IMR-90 (cell line): Measurements from ENCODE around the gene TMEM126A. TPM values are rescaled to one million over a fixed set of nuclear protein-coding genes. Genes with fewer than 3 reads are reported as not detected.

Source experiments
- ATAC-seq: fragments of 200-7000 bp; cut with Tn5 transposase; 2 replicates; pipeline ENCODE4 v1.9.1; 2020; ENCODE audit warnings: low read depth, mild to moderate bottlenecking, moderate library complexity
- BruUV-seq: library from RNA; stranded (reverse); fragments of 400-500 nt; replicated peaks from 2 replicates; lab custom pipeline; 2021; lab: Mats Ljungman, UMichigan
- CTCF ChIA-PET: fragments of 300-600 bp; formaldehyde crosslinking; extraction: SDS; loops from one replicate; lab custom pipeline; 2021; ENCODE audit warnings: antibody characterized with exemption; lab: Yijun Ruan, JAX
- POLR2A ChIA-PET: fragments of 300-600 bp; sonication (Branson Sonifier 250); formaldehyde crosslinking; loops from one replicate; lab custom pipeline; 2022; ENCODE audit warnings: antibody characterized with exemption; ENCODE audit not compliant: unreplicated experiment; lab: Charles Lee
- DNase-seq: peaks from one replicate; pipeline ENCODE4 v3.0.0; 2013
- H2AFZ ChIP-seq: replicated peaks from 2 replicates; pipeline ENCODE3; 2013; ENCODE audit warnings: low read length, mild to moderate bottlenecking; ENCODE audit not compliant: poor library complexity
- H2AK5ac ChIP-seq: 2 replicates; pipeline ENCODE4 v1.6.1; 2013; ENCODE audit warnings: low read depth, low read length, inconsistent platforms
- H2AK9ac ChIP-seq: replicated peaks from 2 replicates; pipeline ENCODE3; 2013; ENCODE audit warnings: mild to moderate bottlenecking, low read depth, low read length, moderate library complexity; ENCODE audit not compliant: poor library complexity
- H2BK120ac ChIP-seq: 2 replicates; pipeline ENCODE4 v1.6.1; 2013; ENCODE audit warnings: low read depth, low read length, inconsistent platforms
- H2BK15ac ChIP-seq: 3 replicates; pipeline ENCODE4 v1.6.1; 2013; ENCODE audit warnings: low read depth, low read length, inconsistent platforms
- H2BK20ac ChIP-seq: 2 replicates; pipeline ENCODE4 v1.6.1; 2013; ENCODE audit warnings: low read depth, mild to moderate bottlenecking, inconsistent platforms, low read length, moderate library complexity
- H2BK5ac ChIP-seq: 2 replicates; pipeline ENCODE4 v1.6.1; 2013; ENCODE audit warnings: mild to moderate bottlenecking, low read depth, low read length, inconsistent platforms; ENCODE audit not compliant: poor library complexity, severe bottlenecking
- H3K14ac ChIP-seq: replicated peaks from 2 replicates; pipeline ENCODE4 v1.6.1; 2013; ENCODE audit warnings: low read depth, low read length, inconsistent platforms
- H3K18ac ChIP-seq: 2 replicates; pipeline ENCODE4 v1.6.1; 2013; ENCODE audit warnings: low read depth, low read length, control low read depth
- H3K23ac ChIP-seq: 2 replicates; pipeline ENCODE4 v1.6.1; 2013; ENCODE audit warnings: low read depth, low read length, inconsistent platforms
- H3K27ac ChIP-seq: 2 replicates; pipeline ENCODE4 v1.5.1; 2013; ENCODE audit warnings: mild to moderate bottlenecking, control low read depth, low read length; ENCODE audit not compliant: insufficient read depth
- H3K27me3 ChIP-seq: 2 replicates; pipeline ENCODE4 v1.6.1; 2013; ENCODE audit warnings: low read length; ENCODE audit not compliant: control insufficient read depth, insufficient read depth
- H3K36me3 ChIP-seq: 2 replicates; pipeline ENCODE4 v1.6.1; 2013; ENCODE audit warnings: low read length, mixed read lengths; ENCODE audit not compliant: control insufficient read depth, insufficient read depth
- H3K4ac ChIP-seq: 2 replicates; pipeline ENCODE4 v1.6.1; 2013; ENCODE audit warnings: low read depth, low read length, inconsistent platforms
- H3K4me1 ChIP-seq: 2 replicates; pipeline ENCODE4 v1.6.1; 2013; ENCODE audit warnings: low read length, mixed read lengths; ENCODE audit not compliant: control insufficient read depth, insufficient read depth
- H3K4me2 ChIP-seq: 2 replicates; pipeline ENCODE4 v1.6.1; 2013; ENCODE audit warnings: low read depth, mild to moderate bottlenecking, control low read depth, low read length, moderate library complexity
- H3K4me3 ChIP-seq: 2 replicates; pipeline ENCODE4 v1.5.1; 2013; ENCODE audit warnings: low read depth, mild to moderate bottlenecking, control low read depth, low read length, moderate library complexity; ENCODE audit not compliant: insufficient read depth
- H3K56ac ChIP-seq: 2 replicates; pipeline ENCODE4 v1.6.1; 2013; ENCODE audit warnings: low read length, inconsistent platforms; ENCODE audit not compliant: insufficient read depth; ENCODE audit errors: extremely low read depth
- H3K79me1 ChIP-seq, 2 experiments: 2 replicates each; pipeline ENCODE4 v1.6.1; 2013; ENCODE audit warnings: low read length in 2 of 2, inconsistent platforms in 1 of 2, low read depth in 1 of 2
- H3K9ac ChIP-seq: 2 replicates; pipeline ENCODE4 v1.6.1; 2013; ENCODE audit warnings: low read depth, low read length, control low read depth
- H3K9me1 ChIP-seq: 2 replicates; pipeline ENCODE4 v1.6.1; 2013; ENCODE audit warnings: low read length, inconsistent platforms; ENCODE audit not compliant: insufficient read depth
- H3K9me3 ChIP-seq: 2 replicates; pipeline ENCODE4 v1.6.1; 2013; ENCODE audit warnings: low read length; ENCODE audit not compliant: control insufficient read depth, insufficient read depth
- H4K20me1 ChIP-seq: 2 replicates; pipeline ENCODE4 v1.6.1; 2013; ENCODE audit warnings: low read length, inconsistent platforms; ENCODE audit not compliant: insufficient read depth
- H4K5ac ChIP-seq: 2 replicates; pipeline ENCODE4 v1.6.1; 2013; ENCODE audit warnings: mild to moderate bottlenecking, low read depth, low read length, control low read depth
- H4K8ac ChIP-seq, 2 experiments: 2 replicates each; pipeline ENCODE4 v1.6.1; 2013; ENCODE audit warnings: low read depth in 2 of 2, low read length in 2 of 2, control low read depth in 1 of 2, inconsistent platforms in 1 of 2
- H4K91ac ChIP-seq: 2 replicates; pipeline ENCODE4 v1.6.1; 2013; ENCODE audit warnings: low read depth, low read length, inconsistent platforms; ENCODE audit not compliant: insufficient read depth
- CHD1 ChIP-seq: IDR thresholded peaks from 2 replicates; pipeline ENCODE4 v1.6.1; 2012; ENCODE audit warnings: low read depth, low read length, improper control_type of control experiment
- FOS ChIP-seq: fragments of 150-350 bp; IDR thresholded peaks from 2 replicates; pipeline ENCODE4 v1.6.1; 2016; ENCODE audit warnings: low read depth, low read length
- MAFK ChIP-seq: IDR thresholded peaks from 2 replicates; pipeline ENCODE4 v1.6.1; 2012; ENCODE audit warnings: low read depth, low read length, improper control_type of control experiment
- MAZ ChIP-seq: IDR thresholded peaks from 2 replicates; pipeline ENCODE4 v1.6.1; 2012; ENCODE audit warnings: low read depth, mild to moderate bottlenecking, low read length, improper control_type of control experiment, moderate library complexity, borderline replicate concordance
- MXI1 ChIP-seq: IDR thresholded peaks from 2 replicates; pipeline ENCODE4 v1.6.1; 2012; ENCODE audit warnings: low read depth, mild to moderate bottlenecking, low read length, moderate library complexity, borderline replicate concordance
- NFE2L2 ChIP-seq: fragments of 150-350 bp; IDR thresholded peaks from 2 replicates; pipeline ENCODE4 v1.6.1; 2016; ENCODE audit warnings: low read depth, mild to moderate bottlenecking, low read length
- RAD21 ChIP-seq: IDR thresholded peaks from 2 replicates; pipeline ENCODE4 v1.6.1; 2012; ENCODE audit warnings: low read length, improper control_type of control experiment
- RCOR1 ChIP-seq: IDR thresholded peaks from 2 replicates; pipeline ENCODE4 v1.6.1; 2012; ENCODE audit warnings: mild to moderate bottlenecking, low read length, improper control_type of control experiment; ENCODE audit not compliant: insufficient replicate concordance
- RFX5 ChIP-seq: IDR thresholded peaks from 2 replicates; pipeline ENCODE4 v1.8.0; 2012; ENCODE audit warnings: low read depth, mild to moderate bottlenecking, low read length, moderate library complexity
- SMC3 ChIP-seq: fragments of 150-350 bp; IDR thresholded peaks from 2 replicates; pipeline ENCODE4 v1.6.1; 2016; ENCODE audit warnings: low read depth, mild to moderate bottlenecking, antibody characterized with exemption, low read length, moderate library complexity
- WGBS, 2 experiments: methylation state at CpG; one replicate each; pipeline versions ENCODE4 v1.1.5 to v1.1.7; 2013; ENCODE audit warnings: missing lambda C conversion rate in 2 of 2; ENCODE audit not compliant: insufficient read length in 1 of 2; ENCODE audit errors: extremely low coverage in 2 of 2; 5-methylcytosine and 5-hydroxymethylcytosine counted together
- dilution Hi-C: fragments of 300-500 bp; cut with HindIII; formaldehyde crosslinking; loops from one replicate; pipeline ENCODE4 v1.14.3; 2018; ENCODE audit warnings: low sequenced_read_pairs; ENCODE audit not compliant: unreplicated experiment
- in situ Hi-C: fragments of 300-500 bp; cut with MboI; formaldehyde crosslinking; loops from 3 replicates; pipeline ENCODE4 v1.14.3; 2019; ENCODE audit warnings: low sequenced_read_pairs, inconsistent platforms, mixed read lengths
- intact Hi-C: fragments of 100-400 bp; cut with micrococcal nuclease; formaldehyde crosslinking; loops from 2 replicates; pipeline ENCODE4 v1.10.0; 2022
- polyA plus RNA-seq, 3 experiments: library from polyadenylated mRNA; depleted of rRNA; stranded (reverse); fragments of >200 nt; gene quantifications; 2 replicates each; pipeline ENCODE4 v1.2.3, GENCODE V29; 2012; ENCODE audit warnings: low replicate concordance in 1 of 3
- total RNA-seq: library from RNA; depleted of rRNA; stranded (reverse); fragments of >200 nt; gene quantifications from 2 replicates; pipeline ENCODE4 v1.2.3, GENCODE V29; 2012
- TF ChIP-seq, protein P1 (sequence below): fragments of 150-350 bp; IDR thresholded peaks from 2 replicates; pipeline ENCODE4 v1.6.1; 2017; ENCODE audit warnings: mild to moderate bottlenecking, antibody characterized with exemption, low read length, low read depth
- TF ChIP-seq, protein P2 (sequence below): fragments of 150-350 bp; IDR thresholded peaks from 2 replicates; pipeline ENCODE4 v1.6.1; 2016; ENCODE audit warnings: low read depth, mild to moderate bottlenecking, low read length, moderate library complexity, borderline replicate concordance
- TF ChIP-seq, protein P3 (sequence below): conservative IDR thresholded peaks from 2 replicates; pipeline ENCODE4 v1.5.1; 2012; ENCODE audit warnings: mild to moderate bottlenecking, low read depth, low read length, improper control_type of control experiment

The TMEM126A gene
- total and polyA plus RNA-seq, 2 of the 4 experiments (the other 2 are of a cell fraction): 34.9 to 60.4 TPM

DNA sequence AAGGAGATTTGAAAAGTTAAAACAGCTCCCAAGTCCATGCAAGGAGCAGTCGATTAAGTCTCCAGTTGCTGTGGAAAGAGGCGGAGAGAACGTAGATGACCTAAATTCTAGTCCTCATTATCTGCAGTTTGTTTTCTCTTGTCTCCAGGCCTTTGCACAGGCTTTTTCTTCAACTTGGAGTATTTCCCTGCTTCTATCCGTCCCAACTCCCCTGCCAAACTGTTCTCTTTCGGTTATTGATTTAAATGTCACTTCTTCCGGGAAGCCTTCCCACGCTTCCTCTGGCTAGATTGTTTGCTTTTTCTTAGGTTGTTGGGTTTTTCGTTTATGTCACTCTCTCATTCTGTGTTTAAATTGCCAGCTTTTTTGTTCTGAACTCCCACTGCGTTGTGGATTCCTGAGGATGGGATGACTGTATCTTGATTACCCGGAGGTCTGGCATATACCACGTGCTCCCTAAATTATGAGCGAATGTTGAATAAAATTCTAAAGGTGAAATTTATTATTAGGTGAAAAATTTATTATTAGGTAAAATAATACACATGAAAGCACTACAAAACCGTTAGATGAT is 18.9 kb upstream of the TMEM126A start:
- Histone ChIP-seq H2AFZ (peak overlapping the region; percentile 99), H3K18ac (peak overlapping the region; percentile 37), H3K27me3 (no peaks in the 10 kb centered on the region), H2BK20ac (no peak overlapping the region), H2BK120ac (0 out of 2 replicates have a peak overlapping the region, but pooled peaks have one; percentile 3), H2AK9ac (peak overlapping the region; percentile 26), H3K4me2 (peak overlapping the region; percentile 86), H3K4ac (peak overlapping the region; percentile 74), H2BK15ac (peak overlapping the region; percentile 56; the same call in 1 of the 3 replicates), H3K27ac (peak overlapping the region; percentile 82), H2BK5ac (peak overlapping the region; percentile 66), H3K79me1 (peaks cover 4 to 30% of the 10 kb centered on the region in 2 experiments; a peak in 2 of 4 replicates), H3K9ac (peak overlapping the region; percentile 83), H3K14ac (peak overlapping the region; percentile 70), H3K56ac (peak overlapping the region; percentile 76), H3K36me3 (0 out of 2 replicates have a peak, but pooled peaks cover 2% of the 10 kb centered on the region), H3K4me3 (peak overlapping the region; percentile 70), H3K23ac (peak overlapping the region; percentile 69; the same call in 1 of the 2 replicates), H3K9me3 (no peaks in the 10 kb centered on the region), H4K5ac (peak overlapping the region; percentile 80), H3K4me1 (peaks cover 2% of the 10 kb centered on the region), H4K91ac (peak overlapping the region; percentile 76), H2AK5ac (no peak overlapping the region), H3K9me1 (no peaks in the 10 kb centered on the region), H4K20me1 (no peaks in the 10 kb centered on the region), H4K8ac (peak overlapping the region; percentile 74 to 93)
- intact Hi-C loops: loop anchor here (2.0 kb wide), 1 partner anchor 36 kb away; the partner anchor contains the start of gene CREBZF
- WGBS, 2 experiments: no CpG with 5 or more reads among the region's 13 CpGs
- dilution Hi-C loops: no loop called here
- ATAC-seq (peak; percentile 10), DNase-seq (peak; percentile 8)
- in situ Hi-C loops: no loop called here
- ChIA-PET CTCF (no interaction called here), POLR2A (interaction anchor here (0.7 to 1.4 kb wide), 4 partner anchors 12 to 36 kb away, joined by 3 to 16 read pairs (median 4); partner anchors contain the start of gene CREBZF)
- BruUV-seq: no TSS peak
- TF ChIP-seq RCOR1 (no peak), FOS (no peak), NFE2L2 (no peak), MAZ (no peak), MXI1 (peak; percentile 34; the same call in 1 of the 2 replicates), CHD1 (no peak), RFX5 (no peak), SMC3 (no peak), MAFK (no peak), RAD21 (no peak)
- TF ChIP-seq, protein P1, sequence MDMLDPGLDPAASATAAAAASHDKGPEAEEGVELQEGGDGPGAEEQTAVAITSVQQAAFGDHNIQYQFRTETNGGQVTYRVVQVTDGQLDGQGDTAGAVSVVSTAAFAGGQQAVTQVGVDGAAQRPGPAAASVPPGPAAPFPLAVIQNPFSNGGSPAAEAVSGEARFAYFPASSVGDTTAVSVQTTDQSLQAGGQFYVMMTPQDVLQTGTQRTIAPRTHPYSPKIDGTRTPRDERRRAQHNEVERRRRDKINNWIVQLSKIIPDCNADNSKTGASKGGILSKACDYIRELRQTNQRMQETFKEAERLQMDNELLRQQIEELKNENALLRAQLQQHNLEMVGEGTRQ: peak; percentile 41; the same call in 1 of the 2 replicates
- TF ChIP-seq, protein P2, sequence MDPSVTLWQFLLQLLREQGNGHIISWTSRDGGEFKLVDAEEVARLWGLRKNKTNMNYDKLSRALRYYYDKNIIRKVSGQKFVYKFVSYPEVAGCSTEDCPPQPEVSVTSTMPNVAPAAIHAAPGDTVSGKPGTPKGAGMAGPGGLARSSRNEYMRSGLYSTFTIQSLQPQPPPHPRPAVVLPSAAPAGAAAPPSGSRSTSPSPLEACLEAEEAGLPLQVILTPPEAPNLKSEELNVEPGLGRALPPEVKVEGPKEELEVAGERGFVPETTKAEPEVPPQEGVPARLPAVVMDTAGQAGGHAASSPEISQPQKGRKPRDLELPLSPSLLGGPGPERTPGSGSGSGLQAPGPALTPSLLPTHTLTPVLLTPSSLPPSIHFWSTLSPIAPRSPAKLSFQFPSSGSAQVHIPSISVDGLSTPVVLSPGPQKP: no peak
- TF ChIP-seq, protein P3, sequence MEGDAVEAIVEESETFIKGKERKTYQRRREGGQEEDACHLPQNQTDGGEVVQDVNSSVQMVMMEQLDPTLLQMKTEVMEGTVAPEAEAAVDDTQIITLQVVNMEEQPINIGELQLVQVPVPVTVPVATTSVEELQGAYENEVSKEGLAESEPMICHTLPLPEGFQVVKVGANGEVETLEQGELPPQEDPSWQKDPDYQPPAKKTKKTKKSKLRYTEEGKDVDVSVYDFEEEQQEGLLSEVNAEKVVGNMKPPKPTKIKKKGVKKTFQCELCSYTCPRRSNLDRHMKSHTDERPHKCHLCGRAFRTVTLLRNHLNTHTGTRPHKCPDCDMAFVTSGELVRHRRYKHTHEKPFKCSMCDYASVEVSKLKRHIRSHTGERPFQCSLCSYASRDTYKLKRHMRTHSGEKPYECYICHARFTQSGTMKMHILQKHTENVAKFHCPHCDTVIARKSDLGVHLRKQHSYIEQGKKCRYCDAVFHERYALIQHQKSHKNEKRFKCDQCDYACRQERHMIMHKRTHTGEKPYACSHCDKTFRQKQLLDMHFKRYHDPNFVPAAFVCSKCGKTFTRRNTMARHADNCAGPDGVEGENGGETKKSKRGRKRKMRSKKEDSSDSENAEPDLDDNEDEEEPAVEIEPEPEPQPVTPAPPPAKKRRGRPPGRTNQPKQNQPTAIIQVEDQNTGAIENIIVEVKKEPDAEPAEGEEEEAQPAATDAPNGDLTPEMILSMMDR: no peak
